ENCODE measurements around the gene ATN1.
A peak's percentile ranks its signal among the peaks of the same experiment; 100 is the strongest.

ATN1 gene

GRCh38 chr12:6928022-6928702 lies 403 bp downstream of the ATN1 start:
- DNase-seq, result no peak

GRCh38 chr12:6928703-6929407 lies 1.1 kb downstream of the ATN1 start:
- no peak for DNase-seq

GRCh38 chr12:6929466-6930452 lies 2.0 kb downstream of the ATN1 start:
- DNase-seq, result no peak

- no peak for DNase-seq
These were observed 5.0 kb downstream of the ATN1 start for GRCh38 chr12:6932766-6933165.

- no peak for DNase-seq
These were observed 6.4 kb downstream of the ATN1 start for GRCh38 chr12:6934110-6934509.

GRCh38 chr12:6935371-6936193 lies 7.8 kb downstream of the ATN1 start:
- DNase-seq, result no peak

GRCh38 chr12:6936194-6936635 lies 8.5 kb downstream of the ATN1 start:
- DNase-seq, result no peak

- DNase-seq, result no peak
These were observed 9.1 kb downstream of the ATN1 start for GRCh38 chr12:6936636-6937480.

GRCh38 chr12:6937481-6938352 lies 10.0 kb downstream of the ATN1 start:
- DNase-seq, result peak; percentile 98

GRCh38 chr12:6938353-6939190 lies 10.8 kb downstream of the ATN1 start:
- no peak for DNase-seq

GRCh38 chr12:6939191-6939540 lies 11.4 kb downstream of the ATN1 start:
- DNase-seq, result no peak

- no peak for DNase-seq
These were observed 13.5 kb downstream of the ATN1 start for GRCh38 chr12:6941267-6941666.

GRCh38 chr12:6941782-6942181 lies 14.0 kb downstream of the ATN1 start:
- no peak for DNase-seq

- no peak for DNase-seq
These were observed 14.5 kb downstream of the ATN1 start for GRCh38 chr12:6942331-6942665.

GRCh38 chr12:6943389-6943721 lies 15.6 kb downstream of the ATN1 start:
- peak; percentile 71 for DNase-seq

GRCh38 chr12:6943722-6944380 lies 16.1 kb downstream of the ATN1 start, which contains the start of the genes C12orf57 and RNU7-1:
Gene C12orf57 (plus strand): TSS chr12:6944022. CDS start chr12:6944122, 100 bp downstream.
Gene RNU7-1 (plus strand): TSS chr12:6943816.
- DNase-seq, result peak; percentile 74

- peak; percentile 93 for DNase-seq
These were observed 16.8 kb downstream of the ATN1 start for GRCh38 chr12:6944381-6945186.

- DNase-seq, result no peak
These were observed 17.9 kb downstream of the ATN1 start for GRCh38 chr12:6945613-6946012.
